Sciatic nerve (tissue), 2 donors: ENCODE measurements around the gene EPHA4. TPM values are rescaled to one million over a fixed set of nuclear protein-coding genes. Genes with fewer than 3 reads are reported as not detected.

Source experiments
- ATAC-seq: fragments of 200-7000 bp; cut with Tn5 transposase; one replicate; pipeline ENCODE4 v1.9.1; 2020; ENCODE audit warnings: mild to moderate bottlenecking, moderate library complexity
- DNase-seq: peaks from one replicate; pipeline ENCODE4 v3.0.0-alpha.2; 2020; ENCODE audit warnings: low spot score
- intact Hi-C: fragments of 100-400 bp; cut with DNase I; formaldehyde crosslinking; loops from one replicate; pipeline ENCODE4 v1.14.2; 2022
- total RNA-seq: library from RNA; stranded (reverse); fragmentation: NEBNext Ultra II Directional; extraction: Animal tissue kit (Norgen Biotek cat#: 25700); gene quantifications from one replicate; pipeline ENCODE4 v1.2.1, GENCODE V29; 2021
- donor health status: DM: no; HTN: no; CAD: no.
- donor health status: DM: no; HTN: no; CAD: no.

The EPHA4 gene
- total RNA-seq, 1 donor from 2014 or later, result 17.7 TPM

- intact Hi-C loops, result no loop called here
- no peak for ATAC-seq
- DNase-seq, result no peak
Measured at GRCh38 chr2:221429741-221430491, 142.2 kb downstream of the EPHA4 start.

- intact Hi-C loops, result no loop called here
- DNase-seq, result no peak
- no peak for ATAC-seq
Measured at GRCh38 chr2:221428896-221429295, 143.2 kb downstream of the EPHA4 start.

DNA sequence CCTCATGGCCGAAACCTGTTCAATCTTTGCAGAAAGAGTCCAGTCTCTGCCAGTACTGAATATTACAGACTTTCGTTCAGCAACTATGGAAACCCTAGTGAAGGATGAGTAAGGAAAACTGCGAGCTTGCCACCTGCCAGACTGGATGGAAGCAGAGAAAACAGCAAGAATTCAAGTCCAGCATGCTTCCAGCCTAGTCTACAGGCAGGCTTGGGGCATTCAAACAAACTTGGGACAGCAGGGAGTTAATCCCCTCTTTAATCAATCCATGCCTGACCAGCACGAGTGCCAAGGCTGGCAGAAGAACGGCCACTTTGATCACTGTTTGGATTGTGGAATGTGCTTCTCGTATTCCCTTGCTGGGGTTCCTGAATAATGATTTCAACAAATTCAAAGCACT is 145.2 kb downstream of the EPHA4 start:
- intact Hi-C loops, result no loop called here
- ATAC-seq (no peak), DNase-seq (no peak)

- intact Hi-C loops, result no loop called here
- no peak for ATAC-seq
- no peak for DNase-seq
Measured at GRCh38 chr2:221425891-221426290, 146.2 kb downstream of the EPHA4 start.

DNA sequence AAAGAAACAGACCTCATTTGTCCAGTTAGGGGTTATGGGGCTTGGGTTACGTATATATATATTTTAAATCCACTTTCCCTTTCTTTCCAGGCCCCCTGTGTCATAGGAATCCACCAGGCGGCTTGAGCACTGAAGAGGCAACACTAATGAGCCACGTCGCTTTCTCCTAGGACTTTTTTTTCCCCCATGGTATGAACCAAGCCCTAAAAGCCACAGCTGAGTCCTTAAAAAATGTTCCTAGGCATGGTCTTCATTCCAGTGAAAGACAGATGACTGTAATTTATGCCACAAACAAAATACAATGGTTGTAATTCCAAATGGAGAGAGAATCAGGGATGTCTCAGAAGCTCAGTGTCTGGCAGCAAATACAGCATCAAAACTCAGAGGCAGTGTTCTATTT is 146.8 kb downstream of the EPHA4 start:
- DNase-seq (no peak), ATAC-seq (no peak)
- intact Hi-C loops, result no loop called here

GRCh38 chr2:221423210-221423804 is 148.8 kb downstream of the EPHA4 start:
- ATAC-seq (no peak), DNase-seq (no peak)
- intact Hi-C loops, result no loop called here

- DNase-seq, result no peak
- intact Hi-C loops, result no loop called here
- ATAC-seq, result no peak
Measured at GRCh38 chr2:221422516-221423209, 149.4 kb downstream of the EPHA4 start.

DNA sequence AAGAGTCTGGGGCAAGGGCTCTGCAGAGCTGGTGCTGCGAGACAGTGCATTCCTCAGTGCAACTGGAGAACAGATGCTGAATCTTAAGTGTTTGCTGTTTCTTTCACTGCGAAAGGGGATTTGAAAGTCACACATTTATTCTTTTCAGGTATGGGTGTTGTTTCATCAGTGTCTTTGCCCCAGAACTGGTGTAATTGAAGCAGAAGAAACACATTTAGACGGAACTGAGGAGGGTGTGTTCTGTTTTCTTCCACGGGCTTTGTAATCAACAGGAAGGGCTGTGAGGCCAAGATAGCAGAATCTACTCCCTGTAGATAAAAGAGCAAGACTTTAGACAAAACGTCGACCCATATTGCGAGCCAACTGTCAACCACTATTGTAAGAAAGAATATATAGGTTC is 151.9 kb downstream of the EPHA4 start:
- intact Hi-C loops, result no loop called here
- no peak for ATAC-seq
- DNase-seq, result no peak

GRCh38 chr2:221415789-221416188 is 156.3 kb downstream of the EPHA4 start:
- intact Hi-C loops, result no loop called here
- DNase-seq (no peak), ATAC-seq (no peak)

DNA sequence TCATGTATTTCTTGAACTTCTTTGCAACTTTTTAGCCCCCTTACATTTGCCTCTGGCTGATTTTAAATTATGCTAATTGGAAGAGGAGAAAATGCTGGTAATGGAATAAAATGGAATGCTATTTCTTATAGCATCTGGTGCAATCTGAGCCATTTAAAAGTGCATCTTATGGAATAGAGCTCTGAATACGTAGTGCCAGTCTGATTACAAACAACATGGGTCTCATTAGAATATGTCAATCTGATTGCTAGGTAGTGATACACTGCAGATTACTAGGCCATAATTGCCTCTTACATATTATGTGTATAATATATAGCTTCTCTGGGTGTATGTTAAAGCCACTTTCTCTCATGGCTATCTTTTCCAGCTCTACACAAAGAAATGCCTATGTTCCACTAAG is 159.1 kb downstream of the EPHA4 start:
- ATAC-seq, result no peak
- no peak for DNase-seq
- intact Hi-C loops, result no loop called here

- DNase-seq (no peak), ATAC-seq (no peak)
- intact Hi-C loops, result no loop called here
Measured at GRCh38 chr2:221410487-221410886, 161.6 kb downstream of the EPHA4 start.

DNA sequence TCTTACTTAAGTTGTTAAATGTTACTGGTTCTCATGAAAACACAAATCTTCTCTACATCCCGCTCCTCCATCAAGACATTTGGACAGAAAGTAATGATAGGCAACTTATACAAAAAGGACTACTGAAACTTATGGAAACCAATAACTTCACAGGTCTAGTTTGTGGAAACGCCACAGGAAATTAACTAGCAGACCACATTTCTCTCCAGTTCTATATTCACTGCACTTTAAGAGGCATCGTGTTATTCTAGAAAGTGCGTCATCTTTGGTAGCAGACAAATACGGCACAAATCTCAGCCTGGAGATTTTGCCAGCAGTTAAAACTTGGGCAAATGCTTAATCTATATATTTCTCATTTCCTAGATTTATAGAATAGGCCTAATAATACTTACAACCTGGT is 164.3 kb downstream of the EPHA4 start:
- intact Hi-C loops, result no loop called here
- ATAC-seq (no peak), DNase-seq (no peak)

GRCh38 chr2:221405521-221405920 is 166.6 kb downstream of the EPHA4 start:
- DNase-seq, result no peak
- ATAC-seq, result no peak
- intact Hi-C loops, result no loop called here

DNA sequence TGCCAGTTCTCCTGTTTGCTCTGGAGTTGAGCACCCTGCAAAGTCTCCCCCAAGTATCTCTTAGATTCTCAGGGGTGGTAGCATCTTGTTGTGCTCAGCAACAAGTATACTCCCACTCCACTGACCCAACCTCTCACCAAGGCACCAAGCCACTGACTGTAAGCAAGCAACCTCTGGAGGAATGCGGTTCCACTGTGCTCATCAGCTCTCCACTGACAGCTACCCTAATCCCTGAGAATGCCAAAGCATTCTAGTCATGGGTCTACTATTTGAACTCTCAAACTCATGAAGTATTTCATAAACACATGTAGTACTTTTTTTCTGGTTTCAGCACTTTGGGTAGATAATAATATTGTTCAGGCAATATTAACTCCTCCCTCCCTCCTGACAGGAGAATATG is 170.0 kb downstream of the EPHA4 start:
- DNase-seq (no peak), ATAC-seq (no peak)
- intact Hi-C loops, result no loop called here

DNA sequence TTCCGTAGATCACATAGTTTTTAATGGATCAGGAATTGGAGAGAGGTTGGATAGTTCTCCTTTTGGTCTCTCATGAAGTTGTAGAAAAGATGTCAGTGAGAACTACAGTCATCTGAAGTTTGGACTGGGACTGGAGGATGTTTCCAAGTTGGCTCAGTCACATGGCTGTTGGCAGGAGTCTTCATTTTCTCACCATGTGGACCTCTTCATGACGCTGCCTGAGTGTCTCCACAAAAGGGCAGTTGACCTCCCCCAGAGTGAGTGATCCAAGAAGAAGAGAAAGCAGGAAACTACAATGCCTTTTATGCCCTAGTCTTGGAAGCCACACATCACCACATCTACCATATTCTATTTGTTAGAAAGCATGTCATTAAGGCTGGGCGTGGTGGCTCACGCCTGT is 171.7 kb downstream of the EPHA4 start:
- no peak for DNase-seq
- ATAC-seq, result no peak
- intact Hi-C loops, result no loop called here

DNA sequence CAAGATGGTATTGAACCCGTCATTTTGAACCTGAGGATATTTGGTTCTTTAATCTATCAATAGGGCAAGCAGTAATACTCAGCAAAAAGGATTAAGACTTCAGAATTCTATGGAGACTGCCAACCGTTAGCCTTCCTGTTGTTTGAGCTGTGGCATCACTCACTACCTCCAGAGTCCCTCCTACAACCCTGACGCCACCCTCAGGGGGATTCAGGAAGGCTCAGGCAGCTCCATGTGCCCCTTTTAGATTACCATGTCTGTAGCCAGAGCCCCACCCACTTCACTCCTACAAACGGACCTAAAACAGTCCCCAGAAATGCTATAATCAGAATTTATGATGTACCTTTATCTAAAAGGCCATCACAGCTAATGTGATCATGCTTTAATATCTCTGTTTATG is 172.9 kb downstream of the EPHA4 start:
- ATAC-seq (no peak), DNase-seq (no peak)
- intact Hi-C loops, result loop anchor here (5.0 kb wide), 1 partner anchor 957 kb away; no protein-coding TSS in a partner anchor

DNA sequence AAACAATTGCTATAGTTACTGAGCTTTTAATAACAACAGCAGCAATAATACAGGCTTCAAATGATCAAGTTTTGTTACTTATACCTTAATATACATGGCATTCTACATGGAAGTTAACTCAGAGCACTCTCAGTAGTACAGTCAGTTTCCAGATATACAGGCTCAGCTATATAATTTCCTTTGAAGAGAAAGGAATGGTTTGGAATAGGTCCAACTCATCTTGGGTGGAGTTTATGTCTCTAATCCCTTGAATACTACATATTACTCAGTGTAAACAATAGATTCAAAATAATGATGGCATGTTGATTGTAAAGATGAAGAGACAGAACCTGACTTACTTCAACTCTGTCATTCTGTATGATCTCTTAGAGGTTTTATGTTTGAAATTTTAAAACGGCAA is 174.9 kb downstream of the EPHA4 start:
- no peak for ATAC-seq
- intact Hi-C loops, result loop anchor here (5.0 kb wide), 1 partner anchor 955 kb away; no protein-coding TSS in a partner anchor
- no peak for DNase-seq

DNA sequence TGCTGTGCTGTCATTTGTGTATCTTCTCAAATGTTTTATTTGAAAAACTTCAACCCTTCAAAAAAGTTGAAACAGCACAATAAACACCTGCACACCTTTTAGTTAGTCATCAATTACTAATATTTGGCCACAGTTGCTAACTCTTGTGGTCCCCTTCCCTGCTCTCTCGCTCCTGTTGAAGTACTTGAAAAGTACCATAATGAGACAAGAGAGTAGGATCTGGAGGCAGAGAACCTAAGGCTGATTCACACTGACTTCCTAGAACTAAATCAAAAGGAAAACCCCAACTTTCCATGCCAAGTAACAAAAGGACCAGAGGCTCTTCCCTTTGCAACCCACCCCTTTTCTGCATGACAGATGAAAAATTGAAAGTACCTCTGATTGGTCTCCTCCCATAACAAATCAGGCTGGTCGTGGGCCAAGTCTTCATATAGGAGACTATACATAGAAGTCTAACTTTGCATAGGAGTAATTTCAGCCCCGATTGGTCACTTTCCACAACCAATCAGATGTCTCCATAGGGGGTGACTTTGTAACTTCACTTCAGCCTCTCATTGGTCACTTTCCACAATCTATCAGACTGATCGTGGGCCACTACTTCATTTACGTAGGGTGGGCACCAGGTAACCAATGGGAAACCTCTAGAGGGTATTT is 179.7 kb downstream of the EPHA4 start:
- no peak for DNase-seq
- no peak for ATAC-seq
- intact Hi-C loops, result no loop called here

GRCh38 chr2:221390878-221391277 is 181.2 kb downstream of the EPHA4 start:
- no peak for ATAC-seq
- intact Hi-C loops, result no loop called here
- DNase-seq, result no peak

- intact Hi-C loops, result no loop called here
- DNase-seq, result no peak
- no peak for ATAC-seq
Measured at GRCh38 chr2:221389904-221390303, 182.2 kb downstream of the EPHA4 start.
